ENCODE measurements around the gene PTDSS2. TPM values are rescaled to one million over a fixed set of nuclear protein-coding genes. Genes with fewer than 3 reads are reported as not detected.

Gene PTDSS2
- total RNA-seq, 1 experiment from 2014 or later, result 49.5 TPM

DNA sequence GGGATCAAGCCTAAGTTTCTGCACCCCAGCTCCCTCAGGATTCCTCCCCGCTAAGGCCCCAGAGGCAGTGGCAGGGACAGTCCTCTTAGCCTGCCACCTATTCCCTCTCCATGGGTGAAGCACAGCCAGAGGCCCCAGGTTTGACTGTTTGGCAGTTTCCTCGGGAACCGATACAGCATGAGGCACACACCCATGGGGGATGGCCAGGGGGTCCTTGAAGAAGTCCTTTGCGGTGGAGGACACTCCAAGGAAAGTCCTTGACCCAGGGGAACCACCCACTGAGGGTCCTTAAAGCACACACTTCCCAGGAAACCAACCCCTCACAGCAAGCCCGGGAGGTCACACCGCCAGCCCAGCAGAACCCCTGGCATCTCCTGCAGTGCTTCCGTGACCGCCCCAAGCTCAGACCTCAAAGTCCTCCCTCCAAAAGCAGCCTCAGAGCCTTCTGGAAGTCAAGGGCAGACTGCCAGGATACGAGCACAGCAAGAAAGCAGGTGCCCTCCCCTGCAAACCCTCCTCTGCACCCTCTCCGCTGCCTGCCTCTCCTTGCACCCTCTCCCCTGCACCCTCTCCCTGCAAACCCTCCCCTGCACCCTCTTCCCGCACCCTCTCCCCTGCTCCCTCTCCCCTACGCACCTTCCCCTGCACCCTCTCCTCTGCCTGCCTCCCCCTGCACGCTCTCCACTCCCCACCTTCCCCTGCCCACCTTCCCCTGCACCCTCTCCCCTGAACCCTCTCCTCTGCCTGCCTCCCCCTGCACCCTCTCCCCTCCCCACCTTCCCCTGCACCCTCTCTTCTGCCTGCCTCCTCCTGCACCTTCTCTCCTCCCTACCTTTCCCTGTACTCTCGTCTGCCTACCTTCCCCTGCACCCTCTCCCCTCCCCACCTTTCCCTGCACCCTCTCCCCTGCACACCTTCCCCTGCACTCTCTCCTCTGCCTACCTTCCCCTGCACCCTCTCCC lies 36.7 kb upstream of the PTDSS2 start:
- Mint-ChIP-seq H3K27me3 (ENCODE audit: low read depth) (peaks cover 6% of the 10 kb centered on the region), H3K36me3 (no peaks in the 10 kb centered on the region), H3K4me3 (no peak overlapping the region), H3K4me1 (peaks cover 23% of the 10 kb centered on the region), H3K9me3 (no peaks in the 10 kb centered on the region), H3K27ac (no peak overlapping the region)
- ChIA-PET CTCF (interaction anchor here (0.6 to 3.9 kb wide), 2 partner anchors 35 to 163 kb away, joined by 3 to 35 read pairs; no protein-coding TSS in a partner anchor), POLR2A (no interaction called here)
- DNase-seq (ENCODE audit: low spot score), result no peak
- TF ChIP-seq, protein P1, sequence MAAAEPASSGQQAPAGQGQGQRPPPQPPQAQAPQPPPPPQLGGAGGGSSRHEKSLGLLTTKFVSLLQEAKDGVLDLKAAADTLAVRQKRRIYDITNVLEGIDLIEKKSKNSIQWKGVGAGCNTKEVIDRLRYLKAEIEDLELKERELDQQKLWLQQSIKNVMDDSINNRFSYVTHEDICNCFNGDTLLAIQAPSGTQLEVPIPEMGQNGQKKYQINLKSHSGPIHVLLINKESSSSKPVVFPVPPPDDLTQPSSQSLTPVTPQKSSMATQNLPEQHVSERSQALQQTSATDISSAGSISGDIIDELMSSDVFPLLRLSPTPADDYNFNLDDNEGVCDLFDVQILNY (CRISPR knock-in tag; IDR thresholded peaks at IDR 0.05), result no peak
- TF ChIP-seq ATF1 (CRISPR knock-in tag; IDR thresholded peaks at IDR 0.05), result no peak
- no peak for TF ChIP-seq IRF2 (CRISPR knock-in tag; IDR thresholded peaks at IDR 0.05; ENCODE audit: borderline replicate concordance, low read depth)
- no peak for TF ChIP-seq TP53 (CRISPR knock-in tag; IDR thresholded peaks at IDR 0.05)
- TF ChIP-seq, protein P2, sequence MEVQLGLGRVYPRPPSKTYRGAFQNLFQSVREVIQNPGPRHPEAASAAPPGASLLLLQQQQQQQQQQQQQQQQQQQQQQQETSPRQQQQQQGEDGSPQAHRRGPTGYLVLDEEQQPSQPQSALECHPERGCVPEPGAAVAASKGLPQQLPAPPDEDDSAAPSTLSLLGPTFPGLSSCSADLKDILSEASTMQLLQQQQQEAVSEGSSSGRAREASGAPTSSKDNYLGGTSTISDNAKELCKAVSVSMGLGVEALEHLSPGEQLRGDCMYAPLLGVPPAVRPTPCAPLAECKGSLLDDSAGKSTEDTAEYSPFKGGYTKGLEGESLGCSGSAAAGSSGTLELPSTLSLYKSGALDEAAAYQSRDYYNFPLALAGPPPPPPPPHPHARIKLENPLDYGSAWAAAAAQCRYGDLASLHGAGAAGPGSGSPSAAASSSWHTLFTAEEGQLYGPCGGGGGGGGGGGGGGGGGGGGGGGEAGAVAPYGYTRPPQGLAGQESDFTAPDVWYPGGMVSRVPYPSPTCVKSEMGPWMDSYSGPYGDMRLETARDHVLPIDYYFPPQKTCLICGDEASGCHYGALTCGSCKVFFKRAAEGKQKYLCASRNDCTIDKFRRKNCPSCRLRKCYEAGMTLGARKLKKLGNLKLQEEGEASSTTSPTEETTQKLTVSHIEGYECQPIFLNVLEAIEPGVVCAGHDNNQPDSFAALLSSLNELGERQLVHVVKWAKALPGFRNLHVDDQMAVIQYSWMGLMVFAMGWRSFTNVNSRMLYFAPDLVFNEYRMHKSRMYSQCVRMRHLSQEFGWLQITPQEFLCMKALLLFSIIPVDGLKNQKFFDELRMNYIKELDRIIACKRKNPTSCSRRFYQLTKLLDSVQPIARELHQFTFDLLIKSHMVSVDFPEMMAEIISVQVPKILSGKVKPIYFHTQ (CRISPR knock-in tag; IDR thresholded peaks at IDR 0.05), result no peak
- TF ChIP-seq, protein P3, sequence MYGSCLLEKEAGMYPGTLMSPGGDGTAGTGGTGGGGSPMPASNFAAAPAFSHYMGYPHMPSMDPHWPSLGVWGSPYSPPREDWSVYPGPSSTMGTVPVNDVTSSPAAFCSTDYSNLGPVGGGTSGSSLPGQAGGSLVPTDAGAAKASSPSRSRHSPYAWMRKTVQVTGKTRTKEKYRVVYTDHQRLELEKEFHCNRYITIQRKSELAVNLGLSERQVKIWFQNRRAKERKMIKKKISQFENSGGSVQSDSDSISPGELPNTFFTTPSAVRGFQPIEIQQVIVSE (CRISPR knock-in tag; IDR thresholded peaks at IDR 0.05; ENCODE audit: borderline replicate concordance), result no peak
- TF ChIP-seq, protein P4, sequence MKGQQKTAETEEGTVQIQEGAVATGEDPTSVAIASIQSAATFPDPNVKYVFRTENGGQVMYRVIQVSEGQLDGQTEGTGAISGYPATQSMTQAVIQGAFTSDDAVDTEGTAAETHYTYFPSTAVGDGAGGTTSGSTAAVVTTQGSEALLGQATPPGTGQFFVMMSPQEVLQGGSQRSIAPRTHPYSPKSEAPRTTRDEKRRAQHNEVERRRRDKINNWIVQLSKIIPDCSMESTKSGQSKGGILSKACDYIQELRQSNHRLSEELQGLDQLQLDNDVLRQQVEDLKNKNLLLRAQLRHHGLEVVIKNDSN (CRISPR knock-in tag; IDR thresholded peaks at IDR 0.05), result no peak
- TF ChIP-seq NFE2L1 (CRISPR knock-in tag; IDR thresholded peaks at IDR 0.05), result no peak
- TF ChIP-seq CREM (CRISPR knock-in tag; IDR thresholded peaks at IDR 0.05), result no peak
- TF ChIP-seq, protein P5, sequence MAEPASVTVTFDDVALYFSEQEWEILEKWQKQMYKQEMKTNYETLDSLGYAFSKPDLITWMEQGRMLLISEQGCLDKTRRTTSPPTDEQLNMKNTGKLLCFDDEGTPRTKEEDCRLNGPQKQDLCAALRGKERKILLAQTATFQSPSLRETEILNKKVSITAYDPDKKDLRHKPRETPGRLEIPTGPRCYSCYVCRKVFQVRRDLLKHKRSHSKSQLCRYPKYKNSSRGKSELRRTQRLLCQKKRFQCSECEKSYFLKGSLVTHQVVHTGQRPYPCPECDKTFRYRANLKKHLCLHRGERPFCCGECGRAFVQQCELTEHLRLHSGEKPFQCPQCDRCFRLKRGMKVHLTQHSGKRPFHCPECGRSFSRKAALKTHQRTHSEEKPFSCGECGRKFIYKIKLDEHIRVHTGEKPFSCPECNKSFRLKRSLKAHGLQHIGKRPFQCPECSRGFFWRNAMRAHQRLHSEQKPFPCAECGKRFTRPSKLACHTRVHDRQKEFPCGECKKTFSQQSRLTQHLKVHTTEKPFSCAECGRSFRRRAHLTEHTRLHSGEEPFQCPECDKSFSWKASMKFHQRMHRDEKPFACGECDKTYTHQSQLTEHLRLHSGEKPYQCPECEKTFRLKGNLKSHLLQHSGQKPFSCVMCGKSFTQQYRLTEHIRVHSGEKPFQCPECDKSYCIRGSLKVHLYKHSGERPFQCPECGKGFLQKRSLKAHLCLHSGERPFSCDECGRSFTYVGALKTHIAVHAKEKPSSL (CRISPR knock-in tag; conservative IDR thresholded peaks at IDR 0.05), result no peak
- no peak for TF ChIP-seq CBFB (CRISPR knock-in tag; IDR thresholded peaks at IDR 0.05; ENCODE audit: low read depth)
- no peak for TF ChIP-seq HMGA2 (CRISPR knock-in tag; IDR thresholded peaks at IDR 0.05)
- TF ChIP-seq, protein P6, sequence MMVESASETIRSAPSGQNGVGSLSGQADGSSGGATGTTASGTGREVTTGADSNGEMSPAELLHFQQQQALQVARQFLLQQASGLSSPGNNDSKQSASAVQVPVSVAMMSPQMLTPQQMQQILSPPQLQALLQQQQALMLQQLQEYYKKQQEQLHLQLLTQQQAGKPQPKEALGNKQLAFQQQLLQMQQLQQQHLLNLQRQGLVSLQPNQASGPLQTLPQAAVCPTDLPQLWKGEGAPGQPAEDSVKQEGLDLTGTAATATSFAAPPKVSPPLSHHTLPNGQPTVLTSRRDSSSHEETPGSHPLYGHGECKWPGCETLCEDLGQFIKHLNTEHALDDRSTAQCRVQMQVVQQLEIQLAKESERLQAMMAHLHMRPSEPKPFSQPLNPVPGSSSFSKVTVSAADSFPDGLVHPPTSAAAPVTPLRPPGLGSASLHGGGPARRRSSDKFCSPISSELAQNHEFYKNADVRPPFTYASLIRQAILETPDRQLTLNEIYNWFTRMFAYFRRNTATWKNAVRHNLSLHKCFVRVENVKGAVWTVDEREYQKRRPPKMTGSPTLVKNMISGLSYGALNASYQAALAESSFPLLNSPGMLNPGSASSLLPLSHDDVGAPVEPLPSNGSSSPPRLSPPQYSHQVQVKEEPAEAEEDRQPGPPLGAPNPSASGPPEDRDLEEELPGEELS (CRISPR knock-in tag; IDR thresholded peaks at IDR 0.05), result no peak
- no peak for ATAC-seq
